Measurements from ENCODE around the gene RBM42.
A peak's percentile ranks its signal among the peaks of the same experiment; 100 is the strongest.

RBM42 gene

DNA sequence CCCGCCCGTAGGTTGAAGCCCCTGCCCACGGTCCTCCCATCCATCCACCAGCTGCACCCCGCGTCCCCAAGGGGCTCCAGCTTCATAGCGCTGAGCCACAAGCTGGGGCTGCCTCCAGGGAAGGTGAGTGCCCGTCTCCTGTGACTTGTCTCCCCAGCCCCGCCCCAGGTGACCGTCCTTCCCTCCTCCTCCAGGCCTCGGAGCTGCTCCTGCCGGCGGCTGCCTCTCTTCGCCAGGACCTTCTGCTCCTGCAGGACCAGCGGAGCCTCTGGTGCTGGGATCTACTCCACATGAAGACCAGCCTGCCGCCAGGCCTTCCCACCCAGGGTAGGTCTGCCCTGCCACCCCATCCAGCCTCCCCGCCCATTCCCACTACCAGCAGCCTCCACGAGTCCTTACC is 8.8 kb upstream of the RBM42 start:
- DNase-seq (ENCODE audit: low spot score) (no peak), FAIRE-seq (no peak)

- DNase-seq (ENCODE audit: low spot score) (no peak), FAIRE-seq (no peak)
Observed at GRCh38 chr19:35621708-35622107, 7.1 kb upstream of the RBM42 start.

DNA sequence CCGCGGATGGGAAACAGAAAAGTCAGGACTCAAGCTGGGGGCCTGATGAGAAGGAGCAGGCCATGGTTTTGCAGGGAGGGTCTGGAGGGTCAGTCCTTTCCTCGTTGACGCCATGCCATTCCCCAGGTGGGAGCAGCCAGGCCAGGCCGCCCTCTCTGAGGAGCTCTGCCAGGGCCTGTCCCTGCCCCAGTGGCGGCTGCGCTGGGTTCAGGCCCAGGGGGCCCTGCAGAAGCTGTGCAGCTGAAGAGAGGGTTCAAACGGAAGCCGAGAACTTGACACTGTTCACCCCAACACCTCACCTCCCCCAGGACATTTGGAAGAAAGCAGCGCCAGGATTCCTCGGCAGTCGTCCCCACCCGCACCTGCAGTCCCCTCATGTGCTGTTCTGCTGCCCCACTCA is 6.1 kb upstream of the RBM42 start:
- DNase-seq (ENCODE audit: low spot score) (no peak), FAIRE-seq (no peak)

DNA sequence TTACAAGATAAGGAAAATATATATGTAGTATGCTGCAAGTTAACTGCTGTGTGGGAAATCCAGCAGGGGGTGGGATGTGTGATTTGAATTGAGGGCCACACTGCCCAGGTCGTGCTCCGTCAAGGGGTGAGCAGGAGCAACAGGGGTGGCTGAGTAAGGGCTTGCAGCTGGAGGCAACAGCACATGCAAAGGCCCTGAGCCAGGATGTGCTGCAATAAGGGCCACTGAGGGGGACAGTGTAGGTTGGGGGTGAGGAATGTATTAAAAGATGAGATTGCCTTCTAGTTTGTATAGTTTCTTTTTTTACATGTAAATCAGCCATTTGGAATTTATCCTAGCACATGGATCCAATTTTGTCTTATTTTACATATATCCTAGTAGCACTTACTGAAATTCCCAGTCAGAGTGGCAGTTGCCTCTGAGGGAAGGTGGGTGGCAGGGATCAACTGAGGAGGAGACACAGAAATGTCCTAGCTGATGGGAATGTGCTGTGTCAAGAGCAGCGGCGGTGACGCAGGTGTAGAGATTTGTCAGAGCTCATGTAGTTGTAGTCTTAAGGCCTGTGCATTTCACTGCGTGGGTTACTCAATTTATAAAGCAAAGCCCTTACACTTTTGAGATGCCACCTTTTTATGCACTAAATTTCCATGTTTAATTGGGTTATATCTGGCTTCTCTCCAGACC is 5.4 kb upstream of the RBM42 start:
- FAIRE-seq (no peak), DNase-seq (ENCODE audit: low spot score) (no peak)

- DNase-seq (ENCODE audit: low spot score) (no peak), FAIRE-seq (no peak)
Observed at GRCh38 chr19:35628264-35628564, 622 bp upstream of the RBM42 start.

GRCh38 chr19:35629332-35629633 is 447 bp downstream of the RBM42 start:
- no peak for DNase-seq (ENCODE audit: low spot score)
- FAIRE-seq = no peak

DNA sequence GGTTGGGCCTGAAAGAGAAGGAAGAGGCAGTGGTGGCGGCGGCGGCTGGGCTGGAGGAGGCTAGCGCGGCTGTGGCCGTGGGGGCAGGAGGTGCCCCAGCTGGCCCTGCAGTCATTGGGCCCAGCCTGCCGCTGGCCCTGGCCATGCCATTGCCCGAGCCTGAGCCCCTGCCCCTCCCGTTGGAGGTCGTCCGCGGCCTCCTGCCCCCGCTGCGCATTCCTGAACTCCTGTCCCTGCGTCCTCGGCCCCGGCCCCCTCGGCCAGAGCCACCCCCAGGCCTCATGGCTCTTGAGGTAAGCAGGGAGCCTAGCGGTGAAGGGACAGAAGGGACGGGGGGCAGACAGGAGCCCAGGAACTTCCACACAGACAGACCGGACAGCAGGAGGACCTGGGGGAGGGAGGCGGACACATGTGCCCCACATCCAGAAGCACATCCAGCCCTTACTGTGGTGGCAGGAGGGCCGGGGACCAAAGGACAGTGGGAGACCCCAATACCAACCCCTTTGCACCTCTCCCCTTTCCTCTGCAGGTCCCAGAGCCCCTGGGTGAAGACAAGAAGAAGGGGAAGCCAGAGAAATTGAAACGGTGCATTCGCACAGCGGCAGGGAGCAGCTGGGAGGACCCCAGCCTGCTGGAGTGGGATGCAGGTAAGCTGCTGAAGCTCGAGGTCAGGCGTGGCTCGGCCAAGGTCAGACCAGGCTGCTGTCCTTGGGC is 5.0 kb downstream of the RBM42 start:
- FAIRE-seq = no peak
- DNase-seq (ENCODE audit: low spot score) = no peak

DNA sequence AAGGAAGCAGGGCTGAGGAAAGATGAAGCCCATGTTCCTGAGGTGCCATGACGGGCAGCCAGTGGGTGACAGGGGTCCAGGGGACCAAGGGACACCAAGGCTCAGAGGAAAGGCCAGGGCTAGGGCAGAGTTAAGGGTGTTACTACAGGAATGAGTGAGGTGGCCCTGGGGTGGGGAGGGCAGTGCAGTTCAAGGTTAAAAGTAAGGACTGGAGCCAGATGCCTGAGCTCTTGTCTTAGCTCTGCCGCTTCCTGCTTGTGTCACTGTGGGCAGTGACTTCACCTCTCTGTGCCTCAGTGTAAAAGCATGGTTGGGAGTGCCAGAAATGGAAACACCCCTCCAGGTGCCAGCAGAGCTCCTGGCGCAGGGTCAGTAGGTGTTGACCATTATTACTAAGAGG is 7.8 kb downstream of the RBM42 start:
- FAIRE-seq (no peak), DNase-seq (ENCODE audit: low spot score) (no peak)

DNA sequence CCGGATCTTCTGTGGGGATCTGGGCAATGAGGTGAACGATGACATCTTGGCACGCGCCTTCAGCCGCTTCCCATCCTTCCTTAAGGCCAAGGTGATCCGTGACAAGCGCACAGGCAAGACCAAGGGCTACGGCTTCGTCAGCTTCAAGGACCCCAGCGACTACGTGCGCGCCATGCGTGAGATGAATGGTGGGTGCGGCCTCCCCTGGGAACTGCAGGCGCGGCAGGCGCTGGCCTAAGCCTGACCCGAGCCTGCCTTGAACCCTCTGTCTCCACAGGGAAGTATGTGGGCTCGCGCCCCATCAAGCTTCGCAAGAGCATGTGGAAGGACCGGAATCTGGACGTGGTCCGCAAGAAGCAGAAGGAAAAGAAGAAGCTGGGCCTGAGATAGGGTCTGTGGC is 8.3 kb downstream of the RBM42 start:
- FAIRE-seq = no peak

DNA sequence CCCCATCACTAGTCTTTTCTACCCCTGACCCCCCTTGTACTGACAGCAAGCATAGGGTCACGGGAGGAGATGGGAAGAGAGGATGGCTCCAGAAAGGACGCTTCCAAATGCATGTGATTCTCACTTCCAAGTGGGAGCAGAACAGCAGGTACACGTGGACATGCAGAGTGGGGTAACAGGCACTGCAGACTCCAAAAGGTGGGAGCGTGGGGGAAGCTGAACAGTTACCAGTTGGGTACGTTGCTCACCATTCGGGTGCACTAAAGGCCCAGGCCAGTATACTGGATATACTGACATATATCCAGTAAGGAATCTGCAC is 10.4 kb downstream of the RBM42 start:
- DNase-seq (ENCODE audit: low spot score) = no peak
- FAIRE-seq = no peak

More for the DNA sequence above, 8.3 kb downstream of the RBM42 start:
- no peak for DNase-seq (ENCODE audit: low spot score)

GRCh38 chr19:35639863-35640262 is 11.0 kb downstream of the RBM42 start:
- FAIRE-seq (no peak), DNase-seq (ENCODE audit: low spot score) (no peak)

DNA sequence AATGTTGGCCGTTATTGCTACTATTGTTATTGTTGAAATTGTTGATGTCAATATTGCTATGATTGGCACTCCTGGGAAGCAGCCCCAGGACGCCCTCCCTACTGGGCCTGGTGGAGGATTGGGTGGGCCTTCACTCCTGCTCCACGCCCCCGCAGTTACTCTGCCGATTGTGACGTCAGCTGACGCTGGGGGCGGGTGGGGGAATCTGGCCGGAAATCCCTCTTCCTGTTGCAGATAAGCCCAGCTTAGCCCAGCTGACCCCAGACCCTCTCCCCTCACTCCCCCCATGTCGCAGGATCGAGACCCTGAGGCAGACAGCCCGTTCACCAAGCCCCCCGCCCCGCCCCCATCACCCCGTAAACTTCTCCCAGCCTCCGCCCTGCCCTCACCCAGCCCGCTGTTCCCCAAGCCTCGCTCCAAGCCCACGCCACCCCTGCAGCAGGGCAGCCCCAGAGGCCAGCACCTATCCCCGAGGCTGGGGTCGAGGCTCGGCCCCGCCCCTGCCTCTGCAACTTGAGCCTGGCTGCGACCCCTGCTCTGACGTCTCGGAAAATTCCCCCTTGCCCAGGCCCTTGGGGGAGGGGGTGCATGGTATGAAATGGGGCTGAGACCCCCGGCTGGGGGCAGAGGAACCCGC is 12.8 kb downstream of the RBM42 start, which contains the start of gene ETV2:
ETV2 (plus strand) TSS at position 231 of the 637 bp plus-strand sequence. CDS start 716 bp downstream, outside the sequence.
- DNase-seq (ENCODE audit: low spot score) = no peak
- FAIRE-seq = no peak

GRCh38 chr19:35642312-35642711 is 13.5 kb downstream of the RBM42 start:
- no peak for DNase-seq (ENCODE audit: low spot score)
- FAIRE-seq = no peak

GRCh38 chr19:35642798-35643254 is 14.0 kb downstream of the RBM42 start:
- FAIRE-seq (no peak), DNase-seq (ENCODE audit: low spot score) (no peak)

DNA sequence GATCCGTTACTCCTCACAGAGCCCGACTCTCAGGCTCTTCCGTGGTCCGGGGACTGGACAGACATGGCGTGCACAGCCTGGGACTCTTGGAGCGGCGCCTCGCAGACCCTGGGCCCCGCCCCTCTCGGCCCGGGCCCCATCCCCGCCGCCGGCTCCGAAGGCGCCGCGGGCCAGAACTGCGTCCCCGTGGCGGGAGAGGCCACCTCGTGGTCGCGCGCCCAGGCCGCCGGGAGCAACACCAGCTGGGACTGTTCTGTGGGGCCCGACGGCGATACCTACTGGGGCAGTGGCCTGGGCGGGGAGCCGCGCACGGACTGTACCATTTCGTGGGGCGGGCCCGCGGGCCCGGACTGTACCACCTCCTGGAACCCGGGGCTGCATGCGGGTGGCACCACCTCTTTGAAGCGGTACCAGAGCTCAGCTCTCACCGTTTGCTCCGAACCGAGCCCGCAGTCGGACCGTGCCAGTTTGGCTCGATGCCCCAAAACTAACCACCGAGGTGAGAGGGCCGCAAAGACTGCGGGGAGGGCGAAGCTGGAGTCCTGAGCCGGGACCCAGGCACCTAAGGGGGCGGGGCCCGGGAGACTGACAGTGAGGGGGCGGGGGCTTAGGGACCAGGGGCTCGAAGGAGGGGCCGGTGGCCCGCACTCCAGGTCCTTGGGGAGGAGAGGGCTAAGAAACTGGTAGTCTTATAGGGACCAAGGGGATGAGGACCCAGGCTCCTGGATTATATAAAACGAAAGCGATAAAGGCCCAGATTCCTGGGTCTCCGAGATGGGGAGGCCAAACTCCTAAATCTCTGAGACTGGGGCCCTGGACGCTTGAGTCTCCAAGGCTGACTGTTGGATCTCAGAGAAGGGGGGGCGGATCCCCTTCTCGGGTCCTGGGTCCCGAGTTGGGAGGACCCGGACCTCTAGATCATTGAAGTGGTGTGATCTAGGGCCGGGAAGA is 14.7 kb downstream of the RBM42 start:
- DNase-seq (ENCODE audit: low spot score) (peak; percentile 40), FAIRE-seq (no peak)

GRCh38 chr19:35644206-35644986 is 15.6 kb downstream of the RBM42 start:
- FAIRE-seq = no peak
- DNase-seq (ENCODE audit: low spot score) = peak; percentile 53

DNA sequence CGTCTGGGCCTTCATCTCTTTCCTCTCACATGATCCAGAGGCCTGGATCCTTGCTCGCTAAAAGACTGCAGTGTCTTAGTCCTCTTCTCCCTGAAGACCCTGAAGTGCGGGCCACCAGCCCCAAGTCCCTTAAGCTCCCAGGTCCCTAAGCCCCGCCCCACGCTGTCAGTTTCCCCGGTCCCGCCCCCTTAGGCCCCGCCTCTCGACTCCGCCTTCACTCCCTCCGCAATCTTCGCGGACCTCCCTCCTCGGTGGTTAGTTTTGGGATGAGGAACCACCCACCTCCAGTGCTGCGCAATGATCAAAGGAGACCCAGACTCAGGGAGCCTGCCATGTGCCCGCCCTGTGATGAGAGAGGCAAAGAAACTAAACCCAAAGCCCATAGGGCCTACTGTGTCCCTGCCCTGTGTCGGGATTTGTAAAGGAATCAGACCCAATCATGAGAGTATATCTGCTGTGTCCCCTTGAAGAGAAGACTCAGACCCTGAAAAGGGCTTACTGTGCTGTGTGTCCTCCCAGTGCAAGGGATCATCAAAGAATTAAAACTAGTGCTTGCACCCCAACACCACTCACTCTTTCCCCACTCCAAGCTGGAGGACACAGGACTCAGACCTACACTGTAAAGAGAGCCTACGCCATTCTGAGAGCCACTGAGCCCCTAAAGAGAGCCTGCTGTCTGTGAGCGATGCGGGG is 16.3 kb downstream of the RBM42 start:
- FAIRE-seq = no peak
- DNase-seq (ENCODE audit: low spot score) = no peak

- no peak for FAIRE-seq
- DNase-seq (ENCODE audit: low spot score) = no peak
Observed at GRCh38 chr19:35645680-35646511, 17.1 kb downstream of the RBM42 start.

Measured in RCC 7860 (cell line).